WTC11 (cell line): ENCODE data around the gene DBR1. TPM values are rescaled to one million over a fixed set of nuclear protein-coding genes. Genes with fewer than 3 reads are reported as not detected.
"Not testable (repeated sequence)": the region's sequence is repeated elsewhere in the genome, so short reads cannot be mapped to it uniquely, and the experiment has no call there.

Source experiments
- ATAC-seq: fragments of 200-7000 bp; cut with Tn5 transposase; 2 replicates; pipeline ENCODE4 v1.10.0; 2021; ENCODE audit warnings: mild to moderate bottlenecking, moderate library complexity
- CTCF ChIA-PET: fragments of 300-600 bp; sonication (Branson Sonifier 250); formaldehyde crosslinking; loops from one replicate; lab custom pipeline; 2021; ENCODE audit warnings: antibody characterized with exemption; lab: Charles Lee
- POLR2A ChIA-PET: fragments of 350-600 bp; sonication (Branson Sonifier 250); formaldehyde crosslinking; loops from one replicate; lab custom pipeline; 2021; ENCODE audit warnings: antibody characterized with exemption; lab: Charles Lee
- DNase-seq: peaks from one replicate; pipeline ENCODE4 v3.0.0; 2021; ENCODE audit warnings: low spot score
- H3K27ac Mint-ChIP-seq: 2 replicates; pipeline ENCODE4 v1.8.0; 2021; ENCODE audit warnings: mixed read lengths
- H3K27me3 Mint-ChIP-seq: 2 replicates; pipeline ENCODE4 v1.8.0; 2021; ENCODE audit warnings: low read depth, mild to moderate bottlenecking, moderate library complexity, mixed read lengths
- H3K36me3 Mint-ChIP-seq: 2 replicates; pipeline ENCODE4 v1.8.0; 2021; ENCODE audit warnings: mixed read lengths
- H3K4me1 Mint-ChIP-seq: 2 replicates; pipeline ENCODE4 v1.8.0; 2022; ENCODE audit warnings: mixed read lengths
- H3K4me3 Mint-ChIP-seq: 2 replicates; pipeline ENCODE4 v1.8.0; 2021; ENCODE audit warnings: mild to moderate bottlenecking, moderate library complexity, mixed read lengths
- H3K9me3 Mint-ChIP-seq: 2 replicates; pipeline ENCODE4 v1.8.0; 2021; ENCODE audit warnings: mixed read lengths
- ATF6 ChIP-seq: sonication (generic); formaldehyde crosslinking; IDR thresholded peaks from 2 replicates; pipeline ENCODE4 v1.8.1; 2023; ENCODE audit warnings: mild to moderate bottlenecking, missing genetic modification reagents
- CREB1 ChIP-seq: sonication (generic); formaldehyde crosslinking; IDR thresholded peaks from 2 replicates; pipeline ENCODE4 v1.8.0; 2023; ENCODE audit warnings: mild to moderate bottlenecking, missing genetic modification reagents
- FOXJ3 ChIP-seq: sonication (generic); formaldehyde crosslinking; IDR thresholded peaks from 2 replicates; pipeline ENCODE4 v1.9.0; 2021; ENCODE audit warnings: missing genetic modification reagents, mild to moderate bottlenecking, borderline replicate concordance
- FOXP4 ChIP-seq: sonication (generic); formaldehyde crosslinking; IDR thresholded peaks from 2 replicates; pipeline ENCODE4 v1.8.0; 2022; ENCODE audit warnings: mild to moderate bottlenecking, missing genetic modification reagents
- IRF1 ChIP-seq: sonication (generic); formaldehyde crosslinking; IDR thresholded peaks from 2 replicates; pipeline ENCODE4 v1.8.0; 2023; ENCODE audit warnings: missing genetic modification reagents
- MAX ChIP-seq: sonication (generic); formaldehyde crosslinking; IDR thresholded peaks from 2 replicates; pipeline ENCODE4 v1.8.0; 2022; ENCODE audit warnings: mild to moderate bottlenecking, missing genetic modification reagents
- MXD4 ChIP-seq: fragments of 250-450 bp; sonication (Bioruptor Pico); IDR thresholded peaks from 2 replicates; pipeline ENCODE4 v1.8.0; 2021; ENCODE audit warnings: mild to moderate bottlenecking, moderate library complexity, borderline replicate concordance
- NR1H2 ChIP-seq: sonication (generic); formaldehyde crosslinking; IDR thresholded peaks from 2 replicates; pipeline ENCODE4 v1.9.0; 2021; ENCODE audit warnings: mild to moderate bottlenecking, moderate library complexity, missing genetic modification reagents
- ZNF138 ChIP-seq: sonication (generic); formaldehyde crosslinking; conservative IDR thresholded peaks from 2 replicates; pipeline ENCODE4 v1.8.1; 2022; ENCODE audit warnings: mild to moderate bottlenecking, moderate library complexity, missing genetic modification reagents
- ZNF219 ChIP-seq: sonication (generic); formaldehyde crosslinking; IDR thresholded peaks from 2 replicates; pipeline ENCODE4 v1.8.0; 2023; ENCODE audit warnings: missing genetic modification reagents, mild to moderate bottlenecking, borderline replicate concordance
- total RNA-seq: library from RNA; stranded (reverse); gene quantifications from 3 replicates; pipeline ENCODE4 v1.2.3, GENCODE V29; 2021
- TF ChIP-seq, protein P1 (sequence below): sonication (generic); formaldehyde crosslinking; IDR thresholded peaks from 2 replicates; pipeline ENCODE4 v1.8.1; 2023; ENCODE audit warnings: mild to moderate bottlenecking, missing genetic modification reagents, moderate library complexity
- TF ChIP-seq, protein P2 (sequence below): fragments of 250-450 bp; sonication (Bioruptor Pico); IDR thresholded peaks from 2 replicates; pipeline ENCODE4 v1.9.0; 2021; ENCODE audit warnings: mild to moderate bottlenecking, borderline replicate concordance
- TF ChIP-seq, protein P3 (sequence below): sonication (generic); formaldehyde crosslinking; IDR thresholded peaks from 2 replicates; pipeline ENCODE4 v1.8.1; 2022; ENCODE audit warnings: mild to moderate bottlenecking, missing genetic modification reagents, moderate library complexity, borderline replicate concordance

DBR1 gene
- total RNA-seq, 1 experiment from 2014 or later, result 19.3 TPM

DNA sequence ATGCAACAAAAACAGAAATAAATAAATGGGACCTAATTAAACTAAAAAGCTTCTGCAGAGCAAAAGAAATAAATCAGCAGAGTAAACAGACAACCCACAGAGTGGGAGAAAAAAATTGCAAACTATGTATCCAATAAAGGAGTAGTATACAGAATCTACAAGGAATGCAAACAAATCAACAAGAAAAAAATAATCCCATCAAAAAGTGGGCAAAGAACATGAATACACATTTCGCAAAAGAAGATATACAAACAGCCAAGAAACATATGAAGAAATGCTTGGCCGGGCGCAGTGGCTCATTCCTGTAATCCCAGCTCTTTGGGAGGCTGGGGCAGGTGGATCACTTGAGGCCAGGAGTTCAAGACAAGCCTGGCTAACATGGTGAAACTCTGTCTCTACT is 32.5 kb downstream of the DBR1 start:
- H3K4me1 Mint-ChIP-seq, H3K36me3 Mint-ChIP-seq, H3K4me3 Mint-ChIP-seq, H3K27ac Mint-ChIP-seq, DNase-seq, ATAC-seq, H3K27me3 Mint-ChIP-seq, POLR2A ChIA-PET: not testable (repeated sequence)
- CTCF ChIA-PET, result interaction anchor here (0.9 kb wide), 1 partner anchor 24 kb away, joined by 7 read pairs; no protein-coding TSS in a partner anchor
- H3K9me3 Mint-ChIP-seq, result peaks cover 13% of the 10 kb centered on the region

- TF ChIP-seq NR1H2 (CRISPR knock-in tag), result no peak
- ChIA-PET POLR2A (no interaction called here), CTCF (interaction anchor here (1.4 kb wide), 1 partner anchor 22 kb away, joined by 3 read pairs; no protein-coding TSS in a partner anchor)
- Mint-ChIP-seq H3K36me3 (no peaks in the 10 kb centered on the region), H3K9me3 (peaks cover 12% of the 10 kb centered on the region), H3K27ac (no peak overlapping the region), H3K4me1 (peaks cover 7% of the 10 kb centered on the region), H3K4me3 (no peak overlapping the region), H3K27me3 (no peaks in the 10 kb centered on the region)
- ATAC-seq, result no peak
- DNase-seq, result no peak
Observed at GRCh38 chr3:138140940-138141339, 33.8 kb downstream of the DBR1 start.

DNA sequence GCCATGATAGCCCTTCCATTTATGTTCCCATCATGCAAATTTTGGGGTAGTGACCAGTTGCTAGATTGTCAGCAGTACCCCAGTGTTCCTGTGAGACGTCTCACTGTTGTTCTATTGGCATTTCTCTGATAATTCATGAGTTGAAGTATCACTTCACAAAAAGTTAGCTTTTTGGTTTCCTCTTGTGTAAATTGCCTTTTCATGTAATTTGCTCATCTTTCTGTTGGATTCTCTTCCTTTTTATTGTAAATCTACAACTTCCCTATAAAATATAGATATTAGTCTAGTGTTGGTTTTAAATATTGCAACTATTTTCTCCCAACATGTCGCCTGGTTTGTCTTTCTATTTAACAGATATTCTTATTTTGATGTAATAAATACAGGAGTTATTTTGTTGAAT is 35.0 kb downstream of the DBR1 start:
- Mint-ChIP-seq H3K27ac (no peak overlapping the region), H3K9me3 (peaks cover 9% of the 10 kb centered on the region; the same call in 1 of the 2 replicates), H3K27me3 (no peaks in the 10 kb centered on the region), H3K36me3 (no peaks in the 10 kb centered on the region), H3K4me1 (peaks cover 12% of the 10 kb centered on the region), H3K4me3 (no peak overlapping the region)
- CTCF ChIA-PET, result no interaction called here
- POLR2A ChIA-PET, result no interaction called here
- TF ChIP-seq IRF1 (CRISPR knock-in tag) (no peak), MXD4 (no peak), FOXP4 (CRISPR knock-in tag) (no peak), ATF6 (CRISPR knock-in tag) (no peak), ZNF138 (CRISPR knock-in tag) (no peak), ZNF219 (CRISPR knock-in tag) (no peak), FOXJ3 (CRISPR knock-in tag) (no peak), MAX (CRISPR knock-in tag) (no peak), CREB1 (CRISPR knock-in tag) (no peak)
- TF ChIP-seq, protein P1, sequence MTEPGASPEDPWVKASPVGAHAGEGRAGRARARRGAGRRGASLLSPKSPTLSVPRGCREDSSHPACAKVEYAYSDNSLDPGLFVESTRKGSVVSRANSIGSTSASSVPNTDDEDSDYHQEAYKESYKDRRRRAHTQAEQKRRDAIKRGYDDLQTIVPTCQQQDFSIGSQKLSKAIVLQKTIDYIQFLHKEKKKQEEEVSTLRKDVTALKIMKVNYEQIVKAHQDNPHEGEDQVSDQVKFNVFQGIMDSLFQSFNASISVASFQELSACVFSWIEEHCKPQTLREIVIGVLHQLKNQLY (CRISPR knock-in tag), result no peak
- TF ChIP-seq, protein P2, sequence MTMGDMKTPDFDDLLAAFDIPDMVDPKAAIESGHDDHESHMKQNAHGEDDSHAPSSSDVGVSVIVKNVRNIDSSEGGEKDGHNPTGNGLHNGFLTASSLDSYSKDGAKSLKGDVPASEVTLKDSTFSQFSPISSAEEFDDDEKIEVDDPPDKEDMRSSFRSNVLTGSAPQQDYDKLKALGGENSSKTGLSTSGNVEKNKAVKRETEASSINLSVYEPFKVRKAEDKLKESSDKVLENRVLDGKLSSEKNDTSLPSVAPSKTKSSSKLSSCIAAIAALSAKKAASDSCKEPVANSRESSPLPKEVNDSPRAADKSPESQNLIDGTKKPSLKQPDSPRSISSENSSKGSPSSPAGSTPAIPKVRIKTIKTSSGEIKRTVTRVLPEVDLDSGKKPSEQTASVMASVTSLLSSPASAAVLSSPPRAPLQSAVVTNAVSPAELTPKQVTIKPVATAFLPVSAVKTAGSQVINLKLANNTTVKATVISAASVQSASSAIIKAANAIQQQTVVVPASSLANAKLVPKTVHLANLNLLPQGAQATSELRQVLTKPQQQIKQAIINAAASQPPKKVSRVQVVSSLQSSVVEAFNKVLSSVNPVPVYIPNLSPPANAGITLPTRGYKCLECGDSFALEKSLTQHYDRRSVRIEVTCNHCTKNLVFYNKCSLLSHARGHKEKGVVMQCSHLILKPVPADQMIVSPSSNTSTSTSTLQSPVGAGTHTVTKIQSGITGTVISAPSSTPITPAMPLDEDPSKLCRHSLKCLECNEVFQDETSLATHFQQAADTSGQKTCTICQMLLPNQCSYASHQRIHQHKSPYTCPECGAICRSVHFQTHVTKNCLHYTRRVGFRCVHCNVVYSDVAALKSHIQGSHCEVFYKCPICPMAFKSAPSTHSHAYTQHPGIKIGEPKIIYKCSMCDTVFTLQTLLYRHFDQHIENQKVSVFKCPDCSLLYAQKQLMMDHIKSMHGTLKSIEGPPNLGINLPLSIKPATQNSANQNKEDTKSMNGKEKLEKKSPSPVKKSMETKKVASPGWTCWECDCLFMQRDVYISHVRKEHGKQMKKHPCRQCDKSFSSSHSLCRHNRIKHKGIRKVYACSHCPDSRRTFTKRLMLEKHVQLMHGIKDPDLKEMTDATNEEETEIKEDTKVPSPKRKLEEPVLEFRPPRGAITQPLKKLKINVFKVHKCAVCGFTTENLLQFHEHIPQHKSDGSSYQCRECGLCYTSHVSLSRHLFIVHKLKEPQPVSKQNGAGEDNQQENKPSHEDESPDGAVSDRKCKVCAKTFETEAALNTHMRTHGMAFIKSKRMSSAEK, result no peak
- TF ChIP-seq, protein P3, sequence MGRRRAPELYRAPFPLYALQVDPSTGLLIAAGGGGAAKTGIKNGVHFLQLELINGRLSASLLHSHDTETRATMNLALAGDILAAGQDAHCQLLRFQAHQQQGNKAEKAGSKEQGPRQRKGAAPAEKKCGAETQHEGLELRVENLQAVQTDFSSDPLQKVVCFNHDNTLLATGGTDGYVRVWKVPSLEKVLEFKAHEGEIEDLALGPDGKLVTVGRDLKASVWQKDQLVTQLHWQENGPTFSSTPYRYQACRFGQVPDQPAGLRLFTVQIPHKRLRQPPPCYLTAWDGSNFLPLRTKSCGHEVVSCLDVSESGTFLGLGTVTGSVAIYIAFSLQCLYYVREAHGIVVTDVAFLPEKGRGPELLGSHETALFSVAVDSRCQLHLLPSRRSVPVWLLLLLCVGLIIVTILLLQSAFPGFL (CRISPR knock-in tag), result no peak
- DNase-seq (no peak), ATAC-seq (no peak)
